Thyroid gland (tissue), 4 donors: ENCODE data around the gene WDR37.

Experiments
- CTCF ChIP-seq, 6 experiments: fragments of 200-600 bp in 3 of 6; fragments of 450-650 bp in 3 of 6; sonication (generic) in 3 of 6; IDR thresholded peaks; one replicate each; pipeline ENCODE4 v1.5.1; 2016 to 2019; ENCODE audit warnings: antibody characterized with exemption in 6 of 6, mild to moderate bottlenecking in 2 of 6, inconsistent platforms in 1 of 6, moderate library complexity in 1 of 6
- POLR2A ChIP-seq, 2 donors: fragments of 450-650 bp; IDR thresholded peaks; one replicate each; pipeline ENCODE4 v1.6.1; 2017; ENCODE audit warnings: antibody characterized with exemption in 2 of 2, mild to moderate bottlenecking in 2 of 2, moderate library complexity in 1 of 2

DNA sequence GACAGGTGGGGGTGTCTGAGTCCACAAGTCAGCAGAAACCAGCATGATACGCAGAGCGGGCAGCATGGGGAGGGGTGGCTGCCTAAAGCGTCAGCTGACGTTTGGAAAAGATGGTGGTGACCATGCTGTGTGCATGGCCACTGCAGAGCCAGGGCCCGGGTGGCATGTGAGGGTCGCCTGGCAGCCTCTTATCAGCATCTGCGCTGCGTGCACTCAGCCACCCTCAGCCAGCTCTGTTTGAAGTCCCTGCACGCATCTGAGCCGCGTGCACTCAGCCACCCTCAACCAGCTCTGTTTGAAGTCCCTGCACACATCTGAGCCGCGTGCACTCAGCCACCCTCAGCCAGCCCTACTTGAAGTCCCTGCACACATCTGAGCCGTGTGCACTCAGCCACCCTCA is 61.5 kb downstream of the WDR37 start:
- TF ChIP-seq CTCF (IDR thresholded peaks at IDR 0.05) (no peak), POLR2A (IDR thresholded peaks at IDR 0.05) (no peak)
